Lower leg skin (tissue), 3 donors: ENCODE data around the gene GABBR2.

Experiments used
- CTCF ChIP-seq, 3 donors: fragments of 450-650 bp; IDR thresholded peaks; one replicate each; pipeline ENCODE4 v1.5.1; 2016; ENCODE audit warnings: antibody characterized with exemption in 3 of 3, mild to moderate bottlenecking in 3 of 3, moderate library complexity in 2 of 3
- POLR2A ChIP-seq, 2 donors: fragments of 450-650 bp; IDR thresholded peaks; one replicate each; pipeline ENCODE4 v1.6.1; 2016 to 2017; ENCODE audit warnings: antibody characterized with exemption in 2 of 2, mild to moderate bottlenecking in 1 of 2, moderate library complexity in 1 of 2

DNA sequence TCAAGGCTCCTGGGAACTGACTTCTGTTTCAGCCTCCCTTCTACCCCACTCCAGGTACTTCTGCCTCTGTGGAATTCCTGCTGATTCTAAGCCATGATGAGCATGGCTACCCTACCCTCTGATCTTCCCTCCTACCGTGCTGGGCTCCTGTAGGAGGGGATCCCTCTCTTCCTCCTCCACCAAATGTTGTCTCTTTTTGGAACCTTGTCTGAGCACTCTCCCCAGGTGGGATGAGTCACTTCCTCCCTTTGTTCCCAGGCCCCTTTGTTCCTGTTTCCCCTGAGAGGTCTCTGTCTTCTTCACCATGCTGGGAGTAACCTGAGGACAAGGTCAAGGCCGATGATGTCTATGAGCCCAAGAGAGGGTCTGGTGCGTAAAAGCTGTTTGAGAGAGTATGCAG, 213.2 kb downstream of the GABBR2 start:
- TF ChIP-seq CTCF (IDR thresholded peaks at IDR 0.05), result no peak
- TF ChIP-seq POLR2A (IDR thresholded peaks at IDR 0.05), result no peak
